ENCODE measurements around the gene RDH5. TPM values are rescaled to one million over a fixed set of nuclear protein-coding genes. Genes with fewer than 3 reads are reported as not detected.
A peak's percentile ranks its signal among the peaks of the same experiment; 100 is the strongest.

RDH5 gene
- total and polyA plus RNA-seq, 2 of the 13 experiments (the other 11 are each of a cell fraction or from before 2014, with no cell fraction given) = 2.6 to 5.7 TPM

DNA sequence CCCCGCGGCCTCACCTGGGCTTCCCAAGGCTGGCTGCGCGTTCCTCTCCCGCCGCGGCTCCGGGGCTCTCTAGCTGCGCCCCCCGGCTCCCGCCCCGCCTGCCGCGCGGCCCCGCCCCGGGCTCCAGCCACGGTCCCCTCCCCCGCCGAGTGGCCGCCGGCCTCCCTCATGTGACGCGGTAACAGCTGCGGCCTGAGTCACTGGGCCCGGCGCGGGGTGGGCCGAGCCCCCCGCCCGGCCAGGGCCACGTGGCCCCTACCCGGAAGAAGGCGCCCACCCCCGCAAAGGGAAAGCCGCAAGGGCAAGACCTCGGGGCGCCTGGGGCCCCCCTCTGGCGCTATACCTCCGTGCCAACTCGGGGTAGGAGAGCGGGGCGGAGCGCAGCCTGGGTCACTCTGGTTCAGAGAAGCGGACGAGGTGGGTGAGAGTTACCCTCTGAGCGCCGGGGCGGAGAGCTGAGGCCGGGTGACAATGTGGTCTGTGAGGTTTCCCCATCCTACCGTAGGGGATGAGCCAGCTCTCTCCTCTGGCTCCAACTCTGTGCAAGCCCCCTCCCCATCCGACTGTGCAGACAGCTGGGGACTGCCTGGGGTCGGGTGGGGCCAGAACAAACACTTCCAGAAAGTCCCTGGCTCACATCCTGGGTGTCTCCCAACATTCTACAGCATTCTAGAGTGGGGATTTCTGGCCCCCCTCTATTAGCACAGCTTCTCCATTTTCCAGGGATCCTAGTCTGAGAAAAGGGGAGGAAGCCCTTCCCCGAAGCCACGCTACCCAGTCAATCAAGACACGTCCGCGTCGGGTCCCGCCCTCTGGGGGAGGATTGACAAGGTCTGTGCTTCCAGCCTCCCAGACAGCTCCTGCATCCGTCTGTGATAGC lies 9.0 kb downstream of the RDH5 start, which contains the start of gene CD63 (continued):
- TF ChIP-seq THAP11 (CRISPR knock-in tag; IDR thresholded peaks at IDR 0.05) (peak; percentile 52; the same call in 1 of the 2 replicates), GZF1 (CRISPR knock-in tag; IDR thresholded peaks at IDR 0.05) (no peak), RNF2 (conservative IDR thresholded peaks at IDR 0.05; ENCODE audit: low read depth) (0 out of 2 replicates have a peak, but pooled peaks have one; percentile 23), ZNF430 (CRISPR knock-in tag; IDR thresholded peaks at IDR 0.05) (peak; percentile 57; the same call in 1 of the 2 replicates), NFYB (CRISPR knock-in tag; IDR thresholded peaks at IDR 0.05) (peak; percentile 15; the same call in 1 of the 2 replicates), ZNF841 (CRISPR knock-in tag; IDR thresholded peaks at IDR 0.05; ENCODE audit: borderline replicate concordance) (no peak), ZNF331 (CRISPR knock-in tag; IDR thresholded peaks at IDR 0.05) (peak; percentile 34; the same call in 1 of the 2 replicates), ZNF563 (CRISPR knock-in tag; IDR thresholded peaks at IDR 0.05) (peak; percentile 73), RFXANK (CRISPR knock-in tag; IDR thresholded peaks at IDR 0.05) (no peak), KMT2B (CRISPR knock-in tag; IDR thresholded peaks at IDR 0.05) (peak; percentile 47; the same call in 1 of the 2 replicates), IRF2 (CRISPR knock-in tag; IDR thresholded peaks at IDR 0.05) (0 out of 2 replicates have a peak, but pooled peaks have one; percentile 18), ZNF451 (CRISPR knock-in tag; IDR thresholded peaks at IDR 0.05) (no peak), ZNF614 (CRISPR knock-in tag; IDR thresholded peaks at IDR 0.05; ENCODE audit: borderline replicate concordance) (0 out of 2 replicates have a peak, but pooled peaks have one; percentile 16), PTBP1 (IDR thresholded peaks at IDR 0.05; ENCODE audit: low read depth, low read length, poor library complexity, severe bottlenecking) (no peak), JDP2 (CRISPR knock-in tag; IDR thresholded peaks at IDR 0.05; ENCODE audit: borderline replicate concordance) (no peak)
- TF ChIP-seq, protein P1, sequence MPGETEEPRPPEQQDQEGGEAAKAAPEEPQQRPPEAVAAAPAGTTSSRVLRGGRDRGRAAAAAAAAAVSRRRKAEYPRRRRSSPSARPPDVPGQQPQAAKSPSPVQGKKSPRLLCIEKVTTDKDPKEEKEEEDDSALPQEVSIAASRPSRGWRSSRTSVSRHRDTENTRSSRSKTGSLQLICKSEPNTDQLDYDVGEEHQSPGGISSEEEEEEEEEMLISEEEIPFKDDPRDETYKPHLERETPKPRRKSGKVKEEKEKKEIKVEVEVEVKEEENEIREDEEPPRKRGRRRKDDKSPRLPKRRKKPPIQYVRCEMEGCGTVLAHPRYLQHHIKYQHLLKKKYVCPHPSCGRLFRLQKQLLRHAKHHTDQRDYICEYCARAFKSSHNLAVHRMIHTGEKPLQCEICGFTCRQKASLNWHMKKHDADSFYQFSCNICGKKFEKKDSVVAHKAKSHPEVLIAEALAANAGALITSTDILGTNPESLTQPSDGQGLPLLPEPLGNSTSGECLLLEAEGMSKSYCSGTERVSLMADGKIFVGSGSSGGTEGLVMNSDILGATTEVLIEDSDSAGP (CRISPR knock-in tag; IDR thresholded peaks at IDR 0.05; ENCODE audit: borderline replicate concordance) = peak; percentile 76
- TF ChIP-seq, protein P2, sequence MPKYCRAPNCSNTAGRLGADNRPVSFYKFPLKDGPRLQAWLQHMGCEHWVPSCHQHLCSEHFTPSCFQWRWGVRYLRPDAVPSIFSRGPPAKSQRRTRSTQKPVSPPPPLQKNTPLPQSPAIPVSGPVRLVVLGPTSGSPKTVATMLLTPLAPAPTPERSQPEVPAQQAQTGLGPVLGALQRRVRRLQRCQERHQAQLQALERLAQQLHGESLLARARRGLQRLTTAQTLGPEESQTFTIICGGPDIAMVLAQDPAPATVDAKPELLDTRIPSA (CRISPR knock-in tag; IDR thresholded peaks at IDR 0.05; ENCODE audit: borderline replicate concordance) = no peak
- TF ChIP-seq, protein P3, sequence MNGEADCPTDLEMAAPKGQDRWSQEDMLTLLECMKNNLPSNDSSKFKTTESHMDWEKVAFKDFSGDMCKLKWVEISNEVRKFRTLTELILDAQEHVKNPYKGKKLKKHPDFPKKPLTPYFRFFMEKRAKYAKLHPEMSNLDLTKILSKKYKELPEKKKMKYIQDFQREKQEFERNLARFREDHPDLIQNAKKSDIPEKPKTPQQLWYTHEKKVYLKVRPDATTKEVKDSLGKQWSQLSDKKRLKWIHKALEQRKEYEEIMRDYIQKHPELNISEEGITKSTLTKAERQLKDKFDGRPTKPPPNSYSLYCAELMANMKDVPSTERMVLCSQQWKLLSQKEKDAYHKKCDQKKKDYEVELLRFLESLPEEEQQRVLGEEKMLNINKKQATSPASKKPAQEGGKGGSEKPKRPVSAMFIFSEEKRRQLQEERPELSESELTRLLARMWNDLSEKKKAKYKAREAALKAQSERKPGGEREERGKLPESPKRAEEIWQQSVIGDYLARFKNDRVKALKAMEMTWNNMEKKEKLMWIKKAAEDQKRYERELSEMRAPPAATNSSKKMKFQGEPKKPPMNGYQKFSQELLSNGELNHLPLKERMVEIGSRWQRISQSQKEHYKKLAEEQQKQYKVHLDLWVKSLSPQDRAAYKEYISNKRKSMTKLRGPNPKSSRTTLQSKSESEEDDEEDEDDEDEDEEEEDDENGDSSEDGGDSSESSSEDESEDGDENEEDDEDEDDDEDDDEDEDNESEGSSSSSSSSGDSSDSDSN (CRISPR knock-in tag; IDR thresholded peaks at IDR 0.05) = peak; percentile 46
- TF ChIP-seq, protein P4, sequence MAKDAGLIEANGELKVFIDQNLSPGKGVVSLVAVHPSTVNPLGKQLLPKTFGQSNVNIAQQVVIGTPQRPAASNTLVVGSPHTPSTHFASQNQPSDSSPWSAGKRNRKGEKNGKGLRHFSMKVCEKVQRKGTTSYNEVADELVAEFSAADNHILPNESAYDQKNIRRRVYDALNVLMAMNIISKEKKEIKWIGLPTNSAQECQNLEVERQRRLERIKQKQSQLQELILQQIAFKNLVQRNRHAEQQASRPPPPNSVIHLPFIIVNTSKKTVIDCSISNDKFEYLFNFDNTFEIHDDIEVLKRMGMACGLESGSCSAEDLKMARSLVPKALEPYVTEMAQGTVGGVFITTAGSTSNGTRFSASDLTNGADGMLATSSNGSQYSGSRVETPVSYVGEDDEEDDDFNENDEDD (CRISPR knock-in tag; IDR thresholded peaks at IDR 0.05; ENCODE audit: borderline replicate concordance) = peak; percentile 33; the same call in 1 of the 2 replicates
- TF ChIP-seq, protein P5, sequence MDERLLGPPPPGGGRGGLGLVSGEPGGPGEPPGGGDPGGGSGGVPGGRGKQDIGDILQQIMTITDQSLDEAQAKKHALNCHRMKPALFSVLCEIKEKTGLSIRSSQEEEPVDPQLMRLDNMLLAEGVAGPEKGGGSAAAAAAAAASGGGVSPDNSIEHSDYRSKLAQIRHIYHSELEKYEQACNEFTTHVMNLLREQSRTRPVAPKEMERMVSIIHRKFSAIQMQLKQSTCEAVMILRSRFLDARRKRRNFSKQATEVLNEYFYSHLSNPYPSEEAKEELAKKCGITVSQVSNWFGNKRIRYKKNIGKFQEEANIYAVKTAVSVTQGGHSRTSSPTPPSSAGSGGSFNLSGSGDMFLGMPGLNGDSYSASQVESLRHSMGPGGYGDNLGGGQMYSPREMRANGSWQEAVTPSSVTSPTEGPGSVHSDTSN (CRISPR knock-in tag; IDR thresholded peaks at IDR 0.05) = peak; percentile 82
- TF ChIP-seq, protein P6, sequence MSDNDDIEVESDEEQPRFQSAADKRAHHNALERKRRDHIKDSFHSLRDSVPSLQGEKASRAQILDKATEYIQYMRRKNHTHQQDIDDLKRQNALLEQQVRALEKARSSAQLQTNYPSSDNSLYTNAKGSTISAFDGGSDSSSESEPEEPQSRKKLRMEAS (IDR thresholded peaks at IDR 0.05) = peak; percentile 92
